Endodermal cell (in vitro differentiated cells): ENCODE data around the gene CLK3. TPM values are rescaled to one million over a fixed set of nuclear protein-coding genes. Genes with fewer than 3 reads are reported as not detected.

Source experiments
- DNase-seq: peaks from one replicate; pipeline ENCODE4 v3.0.0-alpha.2; 2017
- H3K27ac ChIP-seq: 2 replicates; pipeline ENCODE4 v1.5.1; 2013; ENCODE audit warnings: mild to moderate bottlenecking, low read depth, low read length, moderate library complexity
- H3K27me3 ChIP-seq: 2 replicates; pipeline ENCODE4 v1.6.1; 2013; ENCODE audit warnings: mild to moderate bottlenecking, low read length, moderate library complexity; ENCODE audit not compliant: insufficient read depth, control insufficient read depth, poor library complexity, severe bottlenecking
- H3K36me3 ChIP-seq: 2 replicates; pipeline ENCODE4 v1.7.0; 2013; ENCODE audit warnings: mild to moderate bottlenecking, low read length, moderate library complexity; ENCODE audit not compliant: control insufficient read depth, insufficient read depth
- H3K4me1 ChIP-seq: one replicate; pipeline ENCODE4 v1.7.0; 2013; ENCODE audit warnings: low read length; ENCODE audit not compliant: control insufficient read depth, insufficient read depth
- H3K4me3 ChIP-seq: 2 replicates; pipeline ENCODE4 v1.5.1; 2013; ENCODE audit warnings: mild to moderate bottlenecking, low read length, moderate library complexity
- H3K9ac ChIP-seq: 2 replicates; pipeline ENCODE4 v1.6.1; 2013; ENCODE audit warnings: mild to moderate bottlenecking, low read length, moderate library complexity; ENCODE audit not compliant: poor library complexity, severe bottlenecking; ENCODE audit errors: extremely low read depth
- H3K9me3 ChIP-seq: 2 replicates; pipeline ENCODE4 v1.6.1; 2013; ENCODE audit warnings: mild to moderate bottlenecking, low read length, moderate library complexity; ENCODE audit not compliant: control insufficient read depth
- H3K27ac Mint-ChIP-seq: 2 replicates; pipeline ENCODE4 v1.8.0; 2020; ENCODE audit warnings: mixed read lengths
- H3K27me3 Mint-ChIP-seq: 2 replicates; pipeline ENCODE4 v1.8.0; 2021; ENCODE audit warnings: mild to moderate bottlenecking, mixed read lengths; ENCODE audit not compliant: insufficient read depth
- H3K36me3 Mint-ChIP-seq: 2 replicates; pipeline ENCODE4 v1.8.0; 2020; ENCODE audit warnings: low read depth, mixed read lengths
- H3K4me1 Mint-ChIP-seq: 2 replicates; pipeline ENCODE4 v1.8.0; 2020; ENCODE audit warnings: mixed read lengths
- H3K4me3 Mint-ChIP-seq: 2 replicates; pipeline ENCODE4 v1.8.0; 2020; ENCODE audit warnings: mild to moderate bottlenecking, moderate library complexity, mixed read lengths
- H3K9me3 Mint-ChIP-seq: 2 replicates; pipeline ENCODE4 v1.8.0; 2020; ENCODE audit warnings: mild to moderate bottlenecking, mixed read lengths
- WGBS, 2 experiments: methylation state at CpG; one replicate each; pipeline versions ENCODE4 v1.1.5 to v1.1.7; 2013; ENCODE audit warnings: missing lambda C conversion rate in 2 of 2, mixed read lengths in 1 of 2; ENCODE audit not compliant: insufficient coverage in 1 of 2, insufficient read length in 1 of 2; 5-methylcytosine and 5-hydroxymethylcytosine counted together
- total RNA-seq, 2 donors: library from RNA; stranded (reverse); fragmentation: NEBNext Ultra II Directional in 1 of 2; extraction: Animal tissue kit (Norgen Biotek cat#: 25700) in 1 of 2; gene quantifications; 2 replicates in 1 of 2; 3 replicates in 1 of 2; pipeline ENCODE4 v1.2.1, GENCODE V29; 2021
- TF ChIP-seq, protein P1 (sequence below): fragments of 200-600 bp; sonication (generic); conservative IDR thresholded peaks from 2 replicates; pipeline ENCODE4 v1.5.0; 2021; ENCODE audit warnings: antibody characterized with exemption, mild to moderate bottlenecking

Gene CLK3
- total RNA-seq, 2 donors from 2014 or later = 53.4 to 67.3 TPM

GRCh38 chr15:74603789-74604705 is 11.6 kb upstream of the CLK3 start:
- DNase-seq = no peak
- Histone ChIP-seq H3K36me3 (peaks cover 3% of the 10 kb centered on the region), H3K4me3 (no peak overlapping the region), H3K27ac (no peak overlapping the region), H3K9me3 (no peaks in the 10 kb centered on the region), H3K9ac (no peak overlapping the region), H3K27me3 (no peaks in the 10 kb centered on the region), H3K4me1 (no peaks in the 10 kb centered on the region)
- Mint-ChIP-seq H3K36me3 (peaks cover 5% of the 10 kb centered on the region), H3K27me3 (peaks cover 10% of the 10 kb centered on the region), H3K27ac (no peak overlapping the region), H3K4me1 (no peaks in the 10 kb centered on the region), H3K9me3 (no peaks in the 10 kb centered on the region), H3K4me3 (no peak overlapping the region)
- TF ChIP-seq, protein P1, sequence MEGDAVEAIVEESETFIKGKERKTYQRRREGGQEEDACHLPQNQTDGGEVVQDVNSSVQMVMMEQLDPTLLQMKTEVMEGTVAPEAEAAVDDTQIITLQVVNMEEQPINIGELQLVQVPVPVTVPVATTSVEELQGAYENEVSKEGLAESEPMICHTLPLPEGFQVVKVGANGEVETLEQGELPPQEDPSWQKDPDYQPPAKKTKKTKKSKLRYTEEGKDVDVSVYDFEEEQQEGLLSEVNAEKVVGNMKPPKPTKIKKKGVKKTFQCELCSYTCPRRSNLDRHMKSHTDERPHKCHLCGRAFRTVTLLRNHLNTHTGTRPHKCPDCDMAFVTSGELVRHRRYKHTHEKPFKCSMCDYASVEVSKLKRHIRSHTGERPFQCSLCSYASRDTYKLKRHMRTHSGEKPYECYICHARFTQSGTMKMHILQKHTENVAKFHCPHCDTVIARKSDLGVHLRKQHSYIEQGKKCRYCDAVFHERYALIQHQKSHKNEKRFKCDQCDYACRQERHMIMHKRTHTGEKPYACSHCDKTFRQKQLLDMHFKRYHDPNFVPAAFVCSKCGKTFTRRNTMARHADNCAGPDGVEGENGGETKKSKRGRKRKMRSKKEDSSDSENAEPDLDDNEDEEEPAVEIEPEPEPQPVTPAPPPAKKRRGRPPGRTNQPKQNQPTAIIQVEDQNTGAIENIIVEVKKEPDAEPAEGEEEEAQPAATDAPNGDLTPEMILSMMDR = no peak
- 88 to 100% methylated on average over 8 to 11 of the region's 11 CpGs for WGBS, 2 experiments

DNA sequence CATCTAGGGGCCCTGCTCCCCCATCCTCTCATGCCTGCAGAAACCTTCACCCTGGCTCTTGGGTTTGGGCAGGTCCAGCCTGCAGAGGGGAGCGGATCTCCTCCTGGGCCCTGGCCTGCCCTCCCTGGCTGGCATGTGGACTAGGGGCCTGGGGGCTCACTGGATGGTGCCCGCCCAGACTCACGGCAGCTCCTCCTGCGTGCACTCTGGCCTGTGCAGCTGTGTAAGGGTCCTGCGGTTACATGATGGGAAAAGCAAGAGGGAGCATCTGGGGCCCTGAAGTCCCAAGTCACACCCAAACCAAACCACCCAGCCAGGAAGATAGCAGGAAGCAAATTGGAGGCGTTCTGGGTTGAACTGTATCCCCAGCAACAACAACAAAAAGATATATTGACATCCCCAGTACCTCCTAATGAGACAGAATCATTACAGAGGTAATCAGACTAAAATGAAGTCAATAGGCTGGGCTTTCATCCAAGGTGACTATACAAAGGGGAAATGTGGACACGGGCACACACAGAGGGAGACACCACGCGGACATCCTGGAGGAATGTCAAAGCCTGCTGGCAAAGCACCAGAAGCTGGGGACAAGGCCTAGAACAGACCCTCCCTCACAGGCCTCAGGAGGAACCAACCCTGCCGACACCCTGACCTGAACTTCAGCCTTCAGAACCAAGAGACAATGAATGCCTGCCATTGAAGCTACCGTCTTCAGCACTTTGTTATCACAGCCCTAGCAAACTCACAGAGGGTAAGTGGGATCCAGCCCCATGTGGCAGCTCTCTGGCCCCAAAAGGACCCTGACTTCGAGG is 10.4 kb upstream of the CLK3 start:
- H3K27me3 Mint-ChIP-seq = peaks cover 10% of the 10 kb centered on the region
- no peak overlapping the region for H3K4me3 ChIP-seq

DNA sequence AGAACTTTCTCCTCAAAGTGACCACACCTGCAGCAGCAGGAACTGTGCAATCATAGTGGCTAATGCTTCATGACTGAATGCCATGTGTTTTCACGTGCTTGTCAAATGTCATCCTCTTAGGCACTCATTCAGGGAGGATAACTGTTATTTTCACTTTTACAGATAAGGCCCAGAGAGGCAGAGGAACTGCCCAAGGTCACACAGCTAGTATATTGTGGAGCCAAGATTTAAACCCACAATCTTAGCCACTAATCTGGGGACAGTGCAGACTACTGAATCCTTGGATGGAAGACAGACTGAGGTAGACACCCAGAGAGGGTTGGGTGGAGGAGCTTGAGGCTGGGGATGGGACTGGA is 9.9 kb upstream of the CLK3 start:
- H3K9ac ChIP-seq = no peak overlapping the region
- H3K36me3 Mint-ChIP-seq = no peaks in the 10 kb centered on the region
- H3K4me1 Mint-ChIP-seq = no peaks in the 10 kb centered on the region
- DNase-seq = no peak
- H3K9me3 ChIP-seq = no peaks in the 10 kb centered on the region
- H3K36me3 ChIP-seq = no peaks in the 10 kb centered on the region
- H3K27me3 ChIP-seq = no peaks in the 10 kb centered on the region
- H3K27me3 Mint-ChIP-seq = peaks cover 10% of the 10 kb centered on the region
- 86 to 100% methylated on average over 1 of the region's 1 CpG for WGBS, 2 experiments
- H3K4me3 Mint-ChIP-seq = no peak overlapping the region
- H3K4me3 ChIP-seq = no peak overlapping the region
- peaks cover 8% of the 10 kb centered on the region for H3K4me1 ChIP-seq
- no peak overlapping the region for H3K27ac Mint-ChIP-seq
- no peaks in the 10 kb centered on the region for H3K9me3 Mint-ChIP-seq
- H3K27ac ChIP-seq = no peak overlapping the region
- TF ChIP-seq, protein P1 = no peak

More for the DNA sequence above, 10.4 kb upstream of the CLK3 start:
- no peak for DNase-seq
- Histone ChIP-seq H3K36me3 (no peaks in the 10 kb centered on the region), H3K27ac (no peak overlapping the region), H3K4me1 (peaks cover 2% of the 10 kb centered on the region), H3K27me3 (no peaks in the 10 kb centered on the region), H3K9ac (no peak overlapping the region), H3K9me3 (no peaks in the 10 kb centered on the region)
- Mint-ChIP-seq H3K4me3 (no peak overlapping the region), H3K27ac (no peak overlapping the region), H3K9me3 (no peaks in the 10 kb centered on the region), H3K36me3 (no peaks in the 10 kb centered on the region), H3K4me1 (no peaks in the 10 kb centered on the region)
- TF ChIP-seq, protein P1 = no peak
- whole genome bisulfite sequencing, 2 experiments = 87 to 90% methylated on average over 10 to 12 of the region's 12 CpGs
